WTC11 (cell line): ENCODE measurements around the gene CROCC.
"Not testable (repeated sequence)": the region's sequence is repeated elsewhere in the genome, so short reads cannot be mapped to it uniquely, and the experiment has no call there.

Experiments
- CTCF ChIP-seq: fragments of 200-600 bp; IDR thresholded peaks from 2 replicates; pipeline ENCODE4 v1.8.0; 2022; ENCODE audit warnings: antibody characterized with exemption
- NR2C2 ChIP-seq: sonication (generic); formaldehyde crosslinking; IDR thresholded peaks from 2 replicates; pipeline ENCODE4 v1.8.0; 2022; ENCODE audit warnings: mild to moderate bottlenecking, missing genetic modification reagents

- not testable (repeated sequence) for TF ChIP-seq NR2C2, CTCF
Observed at GRCh38 chr1:16946185-16946584, 24.5 kb downstream of the CROCC start.
